Osteocyte (in vitro differentiated cells): ENCODE results near the gene MTERF4. TPM values are rescaled to one million over a fixed set of nuclear protein-coding genes. Genes with fewer than 3 reads are reported as not detected.

Source experiments
- DNase-seq: peaks from one replicate; pipeline ENCODE4 v3.0.0; 2021; ENCODE audit warnings: mixed read lengths; ENCODE audit not compliant: unreplicated experiment; ENCODE audit errors: extremely low spot score
- H3K27ac Mint-ChIP-seq: one replicate; pipeline ENCODE4 v1.8.0; 2021; ENCODE audit warnings: mild to moderate bottlenecking, mixed read lengths; ENCODE audit not compliant: unreplicated experiment
- H3K27me3 Mint-ChIP-seq: one replicate; pipeline ENCODE4 v1.8.0; 2021; ENCODE audit warnings: mixed read lengths; ENCODE audit not compliant: unreplicated experiment
- H3K36me3 Mint-ChIP-seq: one replicate; pipeline ENCODE4 v1.8.0; 2021; ENCODE audit warnings: mixed read lengths; ENCODE audit not compliant: unreplicated experiment
- H3K4me1 Mint-ChIP-seq: one replicate; pipeline ENCODE4 v1.8.0; 2021; ENCODE audit warnings: mixed read lengths; ENCODE audit not compliant: unreplicated experiment
- H3K4me3 Mint-ChIP-seq: one replicate; pipeline ENCODE4 v1.8.0; 2021; ENCODE audit warnings: mild to moderate bottlenecking, moderate library complexity, mixed read lengths; ENCODE audit not compliant: unreplicated experiment
- H3K9me3 Mint-ChIP-seq: one replicate; pipeline ENCODE4 v1.8.0; 2021; ENCODE audit warnings: mixed read lengths; ENCODE audit not compliant: unreplicated experiment
- total RNA-seq: library from RNA; stranded (reverse); gene quantifications from 2 replicates; pipeline ENCODE4 v1.2.1, GENCODE V29; 2021
- TF ChIP-seq, protein P1 (sequence below): fragments of 200-600 bp; sonication (generic); IDR thresholded peaks from 2 replicates; pipeline ENCODE4 v1.5.0; 2021; ENCODE audit warnings: antibody characterized with exemption, mild to moderate bottlenecking, moderate library complexity

The MTERF4 gene
- total RNA-seq, 1 donor from 2014 or later: 36.8 TPM

DNA sequence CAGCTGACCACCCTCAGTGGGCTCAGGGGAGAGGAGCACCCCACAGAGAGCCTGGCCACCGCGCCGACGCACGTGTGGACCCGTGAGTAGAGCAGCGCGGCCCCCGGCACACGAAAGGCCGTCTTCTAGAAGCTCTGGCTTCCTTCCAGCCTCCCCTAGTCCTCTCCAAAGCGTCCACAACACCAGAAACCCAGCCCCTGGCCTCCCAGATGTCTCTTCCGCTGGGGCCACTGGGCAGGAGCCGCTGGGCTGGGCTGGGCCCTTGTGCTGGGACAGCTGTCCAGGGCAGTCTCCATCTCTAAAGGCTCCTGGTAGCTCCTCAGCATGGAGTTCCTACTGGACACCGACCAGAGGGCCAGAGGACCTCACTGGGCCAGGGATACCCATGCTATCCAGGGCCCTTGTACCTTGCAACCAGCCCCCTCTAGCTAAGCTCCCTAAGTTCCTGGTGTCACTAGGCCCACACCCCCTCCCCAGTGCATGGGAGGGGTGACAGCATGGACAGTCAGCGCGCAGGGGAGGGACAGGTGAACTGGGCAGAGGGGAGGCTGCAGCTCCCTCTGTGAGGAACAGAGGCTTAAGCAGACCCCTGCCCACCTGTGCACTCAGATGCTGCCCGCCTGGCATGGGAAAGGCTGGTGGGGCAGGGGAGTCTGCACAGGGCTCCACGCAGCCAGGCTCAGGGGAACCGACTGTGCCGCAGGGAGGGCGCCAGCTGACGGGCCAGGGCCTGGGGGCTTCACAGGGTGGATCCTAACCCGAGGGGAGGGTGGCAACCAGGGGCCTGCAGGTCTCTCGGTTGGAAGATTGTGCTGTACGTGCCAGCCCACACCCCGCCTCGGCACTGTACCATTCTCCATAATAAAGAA, 32.9 kb downstream of the MTERF4 start:
- Mint-ChIP-seq H3K27ac (no peak overlapping the region), H3K4me3 (no peak overlapping the region), H3K36me3 (no peaks in the 10 kb centered on the region), H3K4me1 (no peaks in the 10 kb centered on the region), H3K9me3 (no peaks in the 10 kb centered on the region), H3K27me3 (peaks cover 7% of the 10 kb centered on the region)
- peak; percentile 82 for DNase-seq
- TF ChIP-seq, protein P1, sequence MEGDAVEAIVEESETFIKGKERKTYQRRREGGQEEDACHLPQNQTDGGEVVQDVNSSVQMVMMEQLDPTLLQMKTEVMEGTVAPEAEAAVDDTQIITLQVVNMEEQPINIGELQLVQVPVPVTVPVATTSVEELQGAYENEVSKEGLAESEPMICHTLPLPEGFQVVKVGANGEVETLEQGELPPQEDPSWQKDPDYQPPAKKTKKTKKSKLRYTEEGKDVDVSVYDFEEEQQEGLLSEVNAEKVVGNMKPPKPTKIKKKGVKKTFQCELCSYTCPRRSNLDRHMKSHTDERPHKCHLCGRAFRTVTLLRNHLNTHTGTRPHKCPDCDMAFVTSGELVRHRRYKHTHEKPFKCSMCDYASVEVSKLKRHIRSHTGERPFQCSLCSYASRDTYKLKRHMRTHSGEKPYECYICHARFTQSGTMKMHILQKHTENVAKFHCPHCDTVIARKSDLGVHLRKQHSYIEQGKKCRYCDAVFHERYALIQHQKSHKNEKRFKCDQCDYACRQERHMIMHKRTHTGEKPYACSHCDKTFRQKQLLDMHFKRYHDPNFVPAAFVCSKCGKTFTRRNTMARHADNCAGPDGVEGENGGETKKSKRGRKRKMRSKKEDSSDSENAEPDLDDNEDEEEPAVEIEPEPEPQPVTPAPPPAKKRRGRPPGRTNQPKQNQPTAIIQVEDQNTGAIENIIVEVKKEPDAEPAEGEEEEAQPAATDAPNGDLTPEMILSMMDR: no peak

DNA sequence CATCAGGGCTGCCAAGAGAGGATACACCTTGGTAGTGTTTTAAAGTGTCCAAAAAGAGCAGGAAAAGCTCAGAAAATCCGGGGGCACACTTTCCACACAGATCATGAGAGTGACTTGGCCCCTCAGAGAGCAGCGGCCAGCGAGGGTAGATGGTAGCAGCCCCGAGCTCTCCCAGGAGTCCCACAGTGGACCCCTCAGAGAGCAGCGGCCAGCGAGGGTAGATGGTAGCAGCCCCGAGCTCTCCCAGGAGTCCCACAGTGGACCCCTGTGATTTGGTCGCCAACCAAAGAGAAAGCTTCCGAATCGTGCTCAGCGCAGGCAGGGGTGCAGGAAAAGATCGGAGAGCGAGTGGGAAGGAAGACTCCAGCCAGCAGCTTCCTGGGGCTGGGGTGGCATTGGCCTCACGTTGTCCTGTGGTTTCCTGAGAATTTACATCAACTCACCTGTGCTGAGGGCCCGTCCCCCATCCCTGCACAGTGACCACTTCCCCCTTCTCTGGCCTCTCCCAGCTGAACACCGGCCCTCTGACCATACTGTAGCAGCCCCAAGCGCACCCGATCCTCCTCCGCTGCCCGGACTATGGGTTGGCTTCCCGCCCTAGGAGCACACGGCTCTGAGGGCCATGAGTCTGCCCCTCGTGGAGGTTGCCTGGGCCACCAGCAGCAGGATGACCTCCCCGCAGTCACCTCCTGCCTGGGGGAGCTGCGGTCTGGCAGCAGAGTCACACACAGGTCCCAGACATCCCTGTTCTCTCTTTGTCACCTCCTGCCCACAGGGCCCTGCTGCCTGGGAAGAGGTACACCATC, 33.7 kb downstream of the MTERF4 start:
- H3K4me1 Mint-ChIP-seq: no peaks in the 10 kb centered on the region

DNA sequence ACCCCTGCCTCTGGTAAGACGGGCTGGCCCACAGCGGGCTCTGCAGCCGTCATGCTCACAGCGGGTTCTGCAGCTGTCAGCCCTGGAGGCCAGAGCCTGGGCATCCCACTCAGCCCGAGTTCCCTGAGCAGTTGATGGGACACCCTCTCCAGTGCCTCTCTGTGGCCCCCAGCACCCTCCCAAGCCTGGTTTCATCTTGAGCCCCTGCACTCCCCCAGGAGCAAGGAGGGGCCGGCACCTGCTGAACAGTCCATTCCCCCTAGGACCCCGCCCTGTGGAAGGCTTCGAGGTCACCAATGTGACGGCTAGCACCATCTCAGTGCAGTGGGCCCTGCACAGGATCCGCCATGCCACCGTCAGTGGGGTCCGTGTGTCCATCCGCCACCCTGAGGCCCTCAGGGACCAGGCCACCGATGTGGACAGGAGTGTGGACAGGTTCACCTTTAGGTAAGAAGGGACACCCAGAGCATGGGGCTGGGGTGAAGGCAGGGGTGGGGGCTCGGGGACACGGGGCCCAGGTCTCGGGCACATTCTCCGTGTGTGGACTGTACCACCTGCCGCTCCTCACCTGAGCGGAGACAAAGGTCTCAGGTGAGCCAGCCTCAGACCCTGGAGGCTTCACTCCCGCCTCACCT, 34.5 kb downstream of the MTERF4 start:
- H3K9me3 Mint-ChIP-seq: no peaks in the 10 kb centered on the region

More for the DNA sequence above, 33.7 kb downstream of the MTERF4 start:
- DNase-seq: peak; percentile 77
- H3K27ac Mint-ChIP-seq: no peak overlapping the region
- TF ChIP-seq, protein P1: no peak
- H3K36me3 Mint-ChIP-seq: no peaks in the 10 kb centered on the region
- H3K27me3 Mint-ChIP-seq: peaks cover 7% of the 10 kb centered on the region
- no peak overlapping the region for H3K4me3 Mint-ChIP-seq
- H3K9me3 Mint-ChIP-seq: no peaks in the 10 kb centered on the region

DNA sequence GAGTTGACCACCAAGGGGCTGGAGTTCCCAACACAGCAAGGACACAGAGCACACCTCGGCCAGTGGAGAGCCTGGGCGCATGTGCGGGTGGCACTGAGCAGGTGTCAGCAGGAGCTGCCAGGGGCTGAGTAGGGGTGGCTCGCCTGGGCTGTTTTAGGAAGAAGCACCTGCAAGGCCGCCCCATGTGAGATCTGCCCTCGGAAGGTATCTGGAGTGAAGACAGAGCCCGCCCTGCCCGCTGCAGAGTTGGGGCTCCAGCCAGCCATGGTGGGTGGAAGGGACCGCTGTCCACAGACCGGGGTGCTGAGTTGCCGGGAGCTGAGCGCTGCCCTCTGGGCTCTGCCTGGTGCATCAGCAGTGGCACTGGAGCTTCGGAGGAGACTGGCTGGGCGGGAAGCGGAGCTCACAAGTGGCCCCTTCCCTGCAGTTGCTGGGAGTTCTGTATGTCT, 35.2 kb downstream of the MTERF4 start:
- TF ChIP-seq, protein P1: peak; percentile 14
- peaks cover 9% of the 10 kb centered on the region for H3K27me3 Mint-ChIP-seq
- H3K36me3 Mint-ChIP-seq: no peaks in the 10 kb centered on the region
- no peak overlapping the region for H3K27ac Mint-ChIP-seq
- no peaks in the 10 kb centered on the region for H3K4me1 Mint-ChIP-seq
- H3K4me3 Mint-ChIP-seq: no peak overlapping the region
- no peaks in the 10 kb centered on the region for H3K9me3 Mint-ChIP-seq
- peak; percentile 85 for DNase-seq

More for the DNA sequence above, 34.5 kb downstream of the MTERF4 start:
- Mint-ChIP-seq H3K4me1 (no peaks in the 10 kb centered on the region), H3K27ac (no peak overlapping the region), H3K27me3 (peaks cover 10% of the 10 kb centered on the region), H3K4me3 (no peak overlapping the region), H3K36me3 (no peaks in the 10 kb centered on the region)
- DNase-seq: peak; percentile 80
- TF ChIP-seq, protein P1: no peak
